Adrenal gland (tissue), 5 donors: ENCODE results near the gene OR10G4.

Source experiments
- CTCF ChIP-seq, 6 experiments: fragments of 450-650 bp in 4 of 6; fragments of 200-600 bp in 2 of 6; sonication (generic) in 1 of 6; IDR thresholded peaks; 1 replicate in 5 of 6; 2 replicates in 1 of 6; pipeline versions ENCODE4 v1.5.1 to v1.8.0; 2016 to 2021; ENCODE audit warnings: antibody characterized with exemption in 6 of 6, mild to moderate bottlenecking in 2 of 6, moderate library complexity in 1 of 6
- POLR2A ChIP-seq, 2 donors: fragments of 450-650 bp; IDR thresholded peaks; one replicate each; pipeline ENCODE4 v1.6.1; 2017; ENCODE audit warnings: antibody characterized with exemption in 2 of 2, mild to moderate bottlenecking in 2 of 2, moderate library complexity in 1 of 2
- donor health status: DM: no; HTN: no; CAD: no.

- no peak for TF ChIP-seq CTCF (IDR thresholded peaks at IDR 0.05)
- TF ChIP-seq POLR2A (IDR thresholded peaks at IDR 0.05) = no peak
Measured at GRCh38 chr11:124052966-124053365, 40.2 kb downstream of the OR10G4 start.
